HFF-Myc (cell line): ENCODE measurements around the gene ATIC.

Experiments
- DNase-seq: peaks from one replicate; pipeline ENCODE4 v3.0.0-alpha.2; 2011; ENCODE audit warnings: low read depth; ENCODE audit errors: extremely low read depth
- H3K4me3 ChIP-seq: replicated peaks from 2 replicates; pipeline ENCODE4 v1.5.1; 2011; ENCODE audit warnings: low read depth, mild to moderate bottlenecking, control low read depth, low read length
- CTCF ChIP-seq: IDR thresholded peaks from 2 replicates; pipeline ENCODE4 v1.5.1; 2012; ENCODE audit warnings: mild to moderate bottlenecking, low read depth, low read length, control low read depth; ENCODE audit errors: missing control alignments

Gene ATIC

GRCh38 chr2:215368493-215368809 is 56.6 kb downstream of the ATIC start:
- TF ChIP-seq CTCF, result no peak
- DNase-seq, result no peak
- no peak overlapping the region for H3K4me3 ChIP-seq

- no peak for DNase-seq
- no peak for TF ChIP-seq CTCF
- H3K4me3 ChIP-seq, result no peak overlapping the region
These were observed 57.4 kb downstream of the ATIC start for GRCh38 chr2:215369181-215369760.

- no peak overlapping the region for H3K4me3 ChIP-seq
- DNase-seq, result no peak
- TF ChIP-seq CTCF, result no peak
These were observed 58.5 kb downstream of the ATIC start for GRCh38 chr2:215370112-215370965.

- TF ChIP-seq CTCF, result no peak
These were observed 60.3 kb downstream of the ATIC start for GRCh38 chr2:215371915-215372897.

GRCh38 chr2:215372968-215373649 is 61.2 kb downstream of the ATIC start:
- DNase-seq, result no peak
- H3K4me3 ChIP-seq, result no peak overlapping the region
- TF ChIP-seq CTCF, result no peak

More at GRCh38 chr2:215371915-215372897, 60.3 kb downstream of the ATIC start:
- H3K4me3 ChIP-seq, result no peak overlapping the region
- no peak for DNase-seq

- no peak for TF ChIP-seq CTCF
- H3K4me3 ChIP-seq, result no peak overlapping the region
- no peak for DNase-seq
These were observed 62.1 kb downstream of the ATIC start for GRCh38 chr2:215374002-215374401.
